KMS-11 (cell line): Measurements from ENCODE around the gene FBXO8.

ENCODE experiments used
- H2AFZ ChIP-seq: fragments of 200-600 bp; sonication (generic); 2 replicates; pipeline ENCODE4 v1.6.1; 2016; ENCODE audit warnings: antibody characterized with exemption, mixed run types, low read depth
- H3K27ac ChIP-seq: fragments of 200-600 bp; sonication (generic); 2 replicates; pipeline ENCODE4 v1.6.1; 2016; ENCODE audit warnings: mild to moderate bottlenecking, mixed run types
- H3K27me3 ChIP-seq: fragments of 200-600 bp; sonication (generic); 2 replicates; pipeline ENCODE4 v1.6.1; 2017; ENCODE audit warnings: mild to moderate bottlenecking, low read depth, mixed run types, moderate library complexity; ENCODE audit not compliant: insufficient read depth
- H3K36me3 ChIP-seq: fragments of 200-600 bp; sonication (generic); 2 replicates; pipeline ENCODE4 v1.6.1; 2017; ENCODE audit warnings: mild to moderate bottlenecking, mixed run types; ENCODE audit not compliant: insufficient read depth
- H3K4me1 ChIP-seq: fragments of 200-600 bp; sonication (generic); 2 replicates; pipeline ENCODE4 v1.6.1; 2016; ENCODE audit warnings: mild to moderate bottlenecking, low read depth, mixed run types; ENCODE audit not compliant: poor library complexity, severe bottlenecking
- H3K4me2 ChIP-seq: fragments of 200-600 bp; sonication (generic); 2 replicates; pipeline ENCODE4 v1.7.0; 2016; ENCODE audit warnings: mild to moderate bottlenecking, mixed run types
- H3K4me3 ChIP-seq: fragments of 200-600 bp; sonication (generic); IDR thresholded peaks from 2 replicates; pipeline ENCODE4 v1.6.1; 2017; ENCODE audit warnings: low read depth, low read length, mixed read lengths; ENCODE audit not compliant: insufficient read depth
- H3K79me2 ChIP-seq: fragments of 200-600 bp; sonication (generic); 2 replicates; pipeline ENCODE4 v1.6.1; 2016; ENCODE audit warnings: low read depth, mixed run types; ENCODE audit not compliant: insufficient read depth
- H3K9ac ChIP-seq: fragments of 200-600 bp; sonication (generic); 2 replicates; pipeline ENCODE4 v1.6.1; 2016; ENCODE audit warnings: mild to moderate bottlenecking, mixed run types
- H4K20me1 ChIP-seq: fragments of 200-600 bp; sonication (generic); 2 replicates; pipeline ENCODE4 v1.6.1; 2016; ENCODE audit warnings: mild to moderate bottlenecking, mixed run types; ENCODE audit not compliant: insufficient read depth
- TF ChIP-seq, protein P1 (sequence below): fragments of 200-600 bp; sonication (generic); conservative IDR thresholded peaks from 2 replicates; pipeline ENCODE4 v1.6.1; 2017; ENCODE audit warnings: low read depth, mild to moderate bottlenecking, antibody characterized with exemption, low read length, moderate library complexity, mixed read lengths

Gene FBXO8

DNA sequence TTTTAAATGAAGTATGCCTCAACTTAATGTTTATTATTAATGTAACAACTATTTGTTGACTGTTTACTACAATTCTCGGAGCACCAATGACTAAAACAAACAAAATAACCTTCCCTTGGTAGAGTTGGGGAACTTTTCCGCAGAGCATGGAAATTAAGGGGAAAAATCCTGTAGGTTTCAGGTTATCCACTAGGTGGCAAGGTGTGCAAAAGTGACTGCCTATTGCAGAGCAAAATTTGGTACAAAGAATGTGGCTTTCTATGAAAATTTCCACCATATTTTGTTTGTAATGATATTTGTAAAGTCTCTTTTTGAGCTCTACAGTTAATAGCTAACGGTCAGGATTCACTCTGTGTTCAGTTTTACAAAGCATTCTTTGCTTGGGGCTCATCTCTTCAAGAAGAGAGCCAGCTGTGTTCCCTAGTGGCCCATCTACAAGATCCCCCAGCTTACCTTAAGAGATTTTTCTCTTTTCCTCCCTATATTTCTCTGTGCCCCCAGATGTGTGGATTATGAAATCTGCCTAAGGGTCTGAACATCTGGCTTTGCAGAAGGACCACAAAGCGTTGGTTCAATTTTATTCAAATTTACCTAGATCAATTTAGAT is 61.1 kb downstream of the FBXO8 start:
- Histone ChIP-seq H3K27ac (no peak overlapping the region), H3K27me3 (no peaks in the 10 kb centered on the region), H4K20me1 (no peaks in the 10 kb centered on the region), H3K4me2 (no peak overlapping the region), H3K9ac (no peak overlapping the region), H3K4me3 (no peak overlapping the region), H3K79me2 (no peaks in the 10 kb centered on the region), H3K4me1 (no peaks in the 10 kb centered on the region), H2AFZ (no peak overlapping the region), H3K36me3 (no peaks in the 10 kb centered on the region)
- TF ChIP-seq, protein P1, sequence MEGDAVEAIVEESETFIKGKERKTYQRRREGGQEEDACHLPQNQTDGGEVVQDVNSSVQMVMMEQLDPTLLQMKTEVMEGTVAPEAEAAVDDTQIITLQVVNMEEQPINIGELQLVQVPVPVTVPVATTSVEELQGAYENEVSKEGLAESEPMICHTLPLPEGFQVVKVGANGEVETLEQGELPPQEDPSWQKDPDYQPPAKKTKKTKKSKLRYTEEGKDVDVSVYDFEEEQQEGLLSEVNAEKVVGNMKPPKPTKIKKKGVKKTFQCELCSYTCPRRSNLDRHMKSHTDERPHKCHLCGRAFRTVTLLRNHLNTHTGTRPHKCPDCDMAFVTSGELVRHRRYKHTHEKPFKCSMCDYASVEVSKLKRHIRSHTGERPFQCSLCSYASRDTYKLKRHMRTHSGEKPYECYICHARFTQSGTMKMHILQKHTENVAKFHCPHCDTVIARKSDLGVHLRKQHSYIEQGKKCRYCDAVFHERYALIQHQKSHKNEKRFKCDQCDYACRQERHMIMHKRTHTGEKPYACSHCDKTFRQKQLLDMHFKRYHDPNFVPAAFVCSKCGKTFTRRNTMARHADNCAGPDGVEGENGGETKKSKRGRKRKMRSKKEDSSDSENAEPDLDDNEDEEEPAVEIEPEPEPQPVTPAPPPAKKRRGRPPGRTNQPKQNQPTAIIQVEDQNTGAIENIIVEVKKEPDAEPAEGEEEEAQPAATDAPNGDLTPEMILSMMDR: peak; percentile 82

DNA sequence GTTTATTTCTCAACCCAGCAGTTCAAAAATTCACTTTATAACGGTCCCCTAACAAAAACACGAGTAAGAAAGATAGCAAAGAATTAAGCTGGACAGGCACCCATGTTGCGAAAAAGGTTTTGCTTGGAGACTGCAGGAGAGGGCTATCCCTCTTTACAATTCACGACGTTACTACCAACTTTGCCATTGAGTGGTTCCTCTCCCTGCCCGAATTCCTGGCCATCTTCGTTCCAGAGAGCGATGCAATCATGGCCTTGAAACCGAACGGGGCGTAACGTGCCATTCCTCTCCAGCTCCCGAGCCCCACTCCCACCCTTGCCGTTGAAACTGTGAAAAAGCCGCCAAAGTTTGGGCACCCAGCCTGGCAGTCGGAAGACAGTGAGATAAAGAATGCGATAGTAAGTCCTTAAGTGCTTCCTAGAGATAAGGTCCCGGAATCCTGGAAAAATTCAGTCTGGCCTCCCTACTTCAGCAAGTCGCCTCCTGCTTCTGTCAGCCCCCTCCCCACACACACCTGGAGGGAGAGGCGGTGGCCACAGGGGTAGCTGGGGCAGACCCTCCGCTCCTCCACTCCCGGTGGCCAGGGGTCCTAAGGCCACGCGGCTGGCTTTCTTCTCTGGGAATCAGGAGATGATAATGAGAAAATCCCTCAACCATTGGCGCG is 65.2 kb downstream of the FBXO8 start:
- Histone ChIP-seq H3K79me2 (no peaks in the 10 kb centered on the region), H4K20me1 (no peaks in the 10 kb centered on the region), H2AFZ (no peak overlapping the region), H3K27ac (no peak overlapping the region), H3K4me2 (no peak overlapping the region), H3K9ac (no peak overlapping the region), H3K27me3 (no peaks in the 10 kb centered on the region), H3K36me3 (no peaks in the 10 kb centered on the region), H3K4me3 (no peak overlapping the region), H3K4me1 (no peaks in the 10 kb centered on the region)
- TF ChIP-seq, protein P1: no peak

DNA sequence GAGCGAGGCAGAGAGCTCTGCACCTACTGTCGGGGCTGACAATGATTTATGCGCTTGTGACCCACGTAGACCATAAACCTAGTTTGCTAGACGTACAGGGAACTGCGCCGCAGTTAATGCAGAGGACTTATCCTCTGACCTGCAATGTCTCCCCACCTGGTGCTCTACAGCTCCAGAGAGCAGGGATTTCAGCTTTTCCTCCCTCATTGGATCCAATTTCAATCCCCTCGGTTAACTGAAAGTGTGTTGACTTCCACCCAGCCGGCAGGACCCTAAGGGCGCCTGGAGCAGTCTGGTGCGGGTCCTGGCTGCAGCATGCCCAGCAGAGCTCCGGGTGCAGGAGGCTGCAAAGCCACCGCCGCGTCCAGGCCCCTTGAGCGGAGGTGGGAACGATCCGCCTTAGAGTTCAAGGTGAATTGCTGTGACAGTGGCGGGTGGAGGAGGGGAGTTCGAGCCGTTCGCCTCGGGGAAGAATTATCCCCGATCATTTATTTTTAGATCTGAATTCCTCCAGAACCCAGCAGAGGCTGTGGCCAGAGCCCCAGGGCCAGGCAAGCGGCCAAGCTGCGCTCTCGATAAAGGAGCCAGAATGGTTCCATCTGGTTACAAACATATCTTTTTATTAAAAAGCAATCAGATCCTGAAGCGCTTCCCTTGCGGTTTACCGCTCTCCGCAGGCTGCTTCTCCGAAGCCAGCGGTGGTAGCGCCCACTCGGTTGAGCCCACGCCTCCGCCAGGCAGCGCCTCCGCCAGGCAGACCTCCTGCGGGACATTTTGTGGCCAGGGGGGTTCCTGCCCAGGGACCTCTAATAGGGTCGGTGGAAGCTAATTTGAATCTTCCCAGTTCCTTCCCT is 66.0 kb downstream of the FBXO8 start:
- Histone ChIP-seq H3K9ac (no peak overlapping the region), H3K4me3 (no peak overlapping the region), H2AFZ (no peak overlapping the region)

DNA sequence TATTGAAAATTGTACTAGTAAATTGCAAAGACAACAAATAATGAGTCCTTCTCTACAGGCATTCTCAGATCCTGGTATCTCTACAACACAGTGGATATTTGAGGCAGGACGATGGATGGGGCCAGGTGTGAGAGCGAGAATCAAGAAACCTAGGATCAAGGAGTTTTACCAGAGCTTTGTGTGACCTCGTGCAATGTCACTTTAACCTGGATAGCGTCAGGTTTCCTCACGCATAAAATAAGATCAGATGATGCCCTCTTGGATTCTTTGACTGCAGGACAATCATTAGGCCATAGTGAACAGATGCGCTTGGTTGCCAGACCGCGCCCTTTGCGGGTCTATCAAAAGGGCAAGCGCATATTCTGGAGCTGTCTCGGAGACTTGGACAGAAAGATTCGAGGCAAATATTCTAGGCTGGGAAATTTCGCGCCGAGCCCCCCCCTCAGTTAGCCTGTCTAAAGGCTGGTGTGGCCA is 66.6 kb downstream of the FBXO8 start:
- Histone ChIP-seq H4K20me1 (no peaks in the 10 kb centered on the region), H3K27ac (no peak overlapping the region), H3K36me3 (no peaks in the 10 kb centered on the region), H3K4me1 (no peaks in the 10 kb centered on the region), H3K4me2 (no peak overlapping the region), H3K27me3 (no peaks in the 10 kb centered on the region), H2AFZ (no peak overlapping the region), H3K79me2 (no peaks in the 10 kb centered on the region), H3K4me3 (no peak overlapping the region), H3K9ac (no peak overlapping the region)
- TF ChIP-seq, protein P1: no peak

More for the DNA sequence above, 66.0 kb downstream of the FBXO8 start:
- TF ChIP-seq, protein P1: no peak
- no peaks in the 10 kb centered on the region for H3K27me3 ChIP-seq
- no peak overlapping the region for H3K27ac ChIP-seq
- no peaks in the 10 kb centered on the region for H3K79me2 ChIP-seq
- no peaks in the 10 kb centered on the region for H3K4me1 ChIP-seq
- no peaks in the 10 kb centered on the region for H4K20me1 ChIP-seq
- no peaks in the 10 kb centered on the region for H3K36me3 ChIP-seq
- no peak overlapping the region for H3K4me2 ChIP-seq
